ENCODE data around the gene CDH12.

The CDH12 gene

DNA sequence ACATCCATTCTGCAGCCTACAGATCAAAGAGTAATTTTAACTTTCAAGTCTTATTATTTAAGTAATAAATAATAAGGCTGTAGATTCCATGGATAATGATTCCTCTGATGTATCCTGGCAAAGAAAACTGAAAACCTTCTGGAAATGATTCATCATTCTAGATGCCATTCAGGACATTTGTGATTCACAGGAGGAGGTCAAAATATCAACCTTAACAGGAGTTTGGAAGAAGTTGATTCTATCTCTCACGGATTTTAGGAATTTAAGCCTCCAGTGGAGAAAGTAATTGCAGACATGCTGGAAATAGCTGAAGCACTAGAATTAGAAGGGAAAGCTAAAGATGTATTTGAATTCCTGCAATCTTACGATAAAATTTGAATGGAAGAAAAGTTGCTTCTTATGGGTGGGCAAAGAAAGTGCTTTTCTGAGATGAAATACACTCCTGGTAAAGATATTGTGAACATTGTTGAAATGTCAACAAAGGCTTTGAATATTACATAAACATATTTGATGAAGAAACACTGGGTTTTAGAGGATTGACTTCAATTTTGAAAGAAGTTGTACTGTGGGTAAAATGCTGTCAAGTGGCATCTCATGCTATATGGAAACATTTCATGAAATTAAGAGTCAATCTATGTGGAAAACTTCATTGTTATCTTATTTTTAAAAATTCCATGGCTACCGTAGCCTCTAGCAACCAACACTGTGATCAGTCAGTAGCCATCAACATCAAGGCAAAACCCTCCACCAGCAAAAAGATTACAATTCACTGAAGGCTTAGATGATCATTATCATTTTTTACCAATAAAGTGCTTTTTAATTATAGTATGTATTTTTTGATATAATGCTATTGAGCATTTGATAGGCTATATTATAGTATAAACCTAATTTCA, 1141.0 kb downstream of the CDH12 start:
- H3K9me3 ChIP-seq (ENCODE audit: control insufficient read depth in 2 of 2, low read length in 2 of 2): no peaks in the 10 kb centered on the region
- H3K4me1 ChIP-seq (ENCODE audit: control insufficient read depth in 2 of 2, insufficient read depth in 2 of 2, low read length in 2 of 2): no peaks in the 10 kb centered on the region
- H3K27me3 ChIP-seq (ENCODE audit: control insufficient read depth in 2 of 2, insufficient read depth in 2 of 2, low read length in 2 of 2): no peaks in the 10 kb centered on the region
- no peak overlapping the region for H3K9ac ChIP-seq (ENCODE audit: low read depth in 1 of 2, low read length in 2 of 2)
- H3K36me3 ChIP-seq (ENCODE audit: control insufficient read depth in 2 of 2, insufficient read depth in 2 of 2, low read length in 2 of 2): no peaks in the 10 kb centered on the region
- H3K4me3 ChIP-seq (ENCODE audit: low read length in 2 of 2): no peak overlapping the region
- H3K27ac ChIP-seq (ENCODE audit: low read depth in 2 of 2, low read length in 2 of 2): no peak overlapping the region

DNA sequence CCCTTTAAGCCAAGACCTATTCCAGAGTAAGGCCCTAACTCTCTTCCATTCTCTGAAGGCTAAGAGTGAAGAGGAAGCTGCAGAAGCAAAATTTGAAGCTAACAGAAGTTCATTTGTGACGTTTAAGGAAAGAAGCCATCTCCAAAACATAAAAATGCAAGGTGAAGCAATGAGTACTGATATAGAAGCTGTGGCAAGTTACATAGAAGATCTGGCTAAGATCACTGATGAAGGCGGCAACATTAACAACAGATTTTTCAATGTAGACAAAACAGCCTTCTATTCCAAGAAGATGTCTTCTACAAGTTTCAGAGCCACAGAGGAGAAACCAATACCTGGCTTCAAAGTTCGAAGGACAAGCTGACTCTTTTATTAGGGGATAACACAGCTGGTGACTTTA, 1143.4 kb downstream of the CDH12 start:
- no peaks in the 10 kb centered on the region for H3K9me3 ChIP-seq (ENCODE audit: control insufficient read depth in 2 of 2, low read length in 2 of 2)
- H3K27ac ChIP-seq (ENCODE audit: low read depth in 2 of 2, low read length in 2 of 2): no peak overlapping the region
- no peak overlapping the region for H3K9ac ChIP-seq (ENCODE audit: low read depth in 1 of 2, low read length in 2 of 2)
- no peaks in the 10 kb centered on the region for H3K27me3 ChIP-seq (ENCODE audit: control insufficient read depth in 2 of 2, insufficient read depth in 2 of 2, low read length in 2 of 2)
- no peaks in the 10 kb centered on the region for H3K36me3 ChIP-seq (ENCODE audit: control insufficient read depth in 2 of 2, insufficient read depth in 2 of 2, low read length in 2 of 2)
- no peak overlapping the region for H3K4me3 ChIP-seq (ENCODE audit: low read length in 2 of 2)
- no peaks in the 10 kb centered on the region for H3K4me1 ChIP-seq (ENCODE audit: control insufficient read depth in 2 of 2, insufficient read depth in 2 of 2, low read length in 2 of 2)

DNA sequence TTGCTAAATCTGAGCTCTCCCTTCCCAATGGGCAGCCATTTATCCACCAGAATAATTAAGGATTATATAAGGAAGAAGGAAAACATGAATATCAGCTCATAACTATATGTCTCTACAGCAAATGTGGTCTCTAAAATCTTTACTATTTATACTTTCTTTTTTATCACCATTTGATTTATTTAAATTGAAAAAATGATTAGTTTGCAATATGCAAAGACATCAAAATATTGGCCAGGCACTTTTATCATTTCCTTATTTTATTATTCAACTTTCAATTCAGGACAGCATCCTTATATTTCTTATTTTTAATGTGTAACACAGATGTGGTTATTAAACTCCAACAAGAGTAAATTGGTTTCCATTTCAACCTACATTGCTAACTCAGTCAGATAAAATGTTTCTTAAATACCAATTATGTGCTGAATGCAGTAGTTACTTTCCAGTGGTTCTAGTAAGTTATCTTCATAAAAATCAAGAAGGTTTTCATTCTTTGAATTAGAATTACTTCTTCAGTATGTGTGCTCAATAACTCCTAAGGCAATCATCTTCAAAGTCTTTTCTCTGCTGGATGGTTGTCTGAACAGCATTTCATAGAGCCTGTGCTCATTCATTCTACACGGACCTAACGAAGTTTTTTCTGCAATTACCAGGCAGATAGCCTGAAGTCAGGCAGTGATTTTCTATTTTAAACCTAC, 1148.0 kb downstream of the CDH12 start:
- Histone ChIP-seq H3K27me3 (ENCODE audit: control insufficient read depth in 2 of 2, insufficient read depth in 2 of 2, low read length in 2 of 2) (no peaks in the 10 kb centered on the region), H3K27ac (ENCODE audit: low read depth in 2 of 2, low read length in 2 of 2) (no peak overlapping the region), H3K9ac (ENCODE audit: low read depth in 1 of 2, low read length in 2 of 2) (no peak overlapping the region), H3K9me3 (ENCODE audit: control insufficient read depth in 2 of 2, low read length in 2 of 2) (no peaks in the 10 kb centered on the region), H3K4me1 (ENCODE audit: control insufficient read depth in 2 of 2, insufficient read depth in 2 of 2, low read length in 2 of 2) (no peaks in the 10 kb centered on the region), H3K36me3 (ENCODE audit: control insufficient read depth in 2 of 2, insufficient read depth in 2 of 2, low read length in 2 of 2) (no peaks in the 10 kb centered on the region), H3K4me3 (ENCODE audit: low read length in 2 of 2) (no peak overlapping the region)

DNA sequence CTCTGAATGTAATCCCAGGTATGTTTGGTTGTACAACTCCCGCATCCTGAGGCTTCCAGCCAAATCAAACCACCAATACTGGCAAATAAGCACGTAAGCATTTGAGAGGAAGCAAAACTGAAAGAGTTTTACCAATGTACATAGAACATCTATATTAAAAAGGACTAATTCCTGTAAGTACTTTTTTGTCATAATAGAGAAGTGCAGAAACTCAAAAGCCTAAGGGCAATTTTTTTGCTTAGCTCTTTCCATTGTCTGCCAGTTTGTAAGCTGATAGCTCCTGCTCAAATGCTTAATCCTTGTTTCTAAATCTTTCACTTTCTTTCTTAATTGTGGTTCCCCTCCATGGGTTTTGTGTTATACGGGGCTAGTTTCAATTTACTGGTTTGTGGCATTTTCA, 1151.8 kb downstream of the CDH12 start:
- H3K36me3 ChIP-seq (ENCODE audit: control insufficient read depth in 2 of 2, insufficient read depth in 2 of 2, low read length in 2 of 2): no peaks in the 10 kb centered on the region
- no peak overlapping the region for H3K4me3 ChIP-seq (ENCODE audit: low read length in 2 of 2)
- no peaks in the 10 kb centered on the region for H3K4me1 ChIP-seq (ENCODE audit: control insufficient read depth in 2 of 2, insufficient read depth in 2 of 2, low read length in 2 of 2)
- no peak overlapping the region for H3K27ac ChIP-seq (ENCODE audit: low read depth in 2 of 2, low read length in 2 of 2)
- no peaks in the 10 kb centered on the region for H3K9me3 ChIP-seq (ENCODE audit: control insufficient read depth in 2 of 2, low read length in 2 of 2)
- H3K9ac ChIP-seq (ENCODE audit: low read depth in 1 of 2, low read length in 2 of 2): no peak overlapping the region
- no peaks in the 10 kb centered on the region for H3K27me3 ChIP-seq (ENCODE audit: control insufficient read depth in 2 of 2, insufficient read depth in 2 of 2, low read length in 2 of 2)

Measured in mucosa of rectum (tissue), 2 donors.